Activated CD8-positive, alpha-beta T cell treated with anti-CD3 and anti-CD28 coated beads, Interleukin-2, amount 10 ng/mL, durations not matched to agents 7 days and 5 days (primary cell): ENCODE results near the gene GALNT9. TPM values are rescaled to one million over a fixed set of nuclear protein-coding genes. Genes with fewer than 3 reads are reported as not detected.
"Not testable (repeated sequence)": the region's sequence is repeated elsewhere in the genome, so short reads cannot be mapped to it uniquely, and the experiment has no call there.

Experiments
- ATAC-seq: fragments of 150-1000 bp; cut with Tn5 transposase; one replicate; pipeline ENCODE4 v1.10.0; 2021; ENCODE audit warnings: moderate library complexity
- CTCF ChIA-PET: fragments of 350-600 bp; sonication (Branson Sonifier 250); formaldehyde crosslinking; loops from one replicate; lab custom pipeline; 2021; ENCODE audit warnings: antibody characterized with exemption; lab: Charles Lee
- POLR2A ChIA-PET: fragments of 350-600 bp; sonication (Branson Sonifier 250); formaldehyde crosslinking; loops from one replicate; lab custom pipeline; 2021; ENCODE audit warnings: antibody characterized with exemption; lab: Charles Lee
- DNase-seq: peaks from one replicate; pipeline ENCODE4 v3.0.0-alpha.2; 2020
- H3K27ac Mint-ChIP-seq: one replicate; pipeline ENCODE4 v1.8.0; 2021; ENCODE audit warnings: mild to moderate bottlenecking, mixed read lengths
- H3K27me3 Mint-ChIP-seq: one replicate; pipeline ENCODE4 v1.8.0; 2021; ENCODE audit warnings: low read depth, mixed read lengths
- H3K36me3 Mint-ChIP-seq: one replicate; pipeline ENCODE4 v1.8.0; 2021; ENCODE audit warnings: low read depth, mixed read lengths
- H3K4me1 Mint-ChIP-seq: one replicate; pipeline ENCODE4 v1.8.0; 2021; ENCODE audit warnings: low read depth, mixed read lengths
- H3K4me3 Mint-ChIP-seq: one replicate; pipeline ENCODE4 v1.8.0; 2021; ENCODE audit warnings: mild to moderate bottlenecking, mixed read lengths
- H3K9me3 Mint-ChIP-seq: one replicate; pipeline ENCODE4 v1.8.0; 2022; ENCODE audit warnings: mixed read lengths; ENCODE audit not compliant: insufficient read depth
- total RNA-seq, 2 experiments: library from RNA; stranded (reverse); gene quantifications; one replicate each; pipeline ENCODE4 v1.2.3, GENCODE V29; 2021

The GALNT9 gene
- total RNA-seq, 2 experiments from 2014 or later, result not detected

DNA sequence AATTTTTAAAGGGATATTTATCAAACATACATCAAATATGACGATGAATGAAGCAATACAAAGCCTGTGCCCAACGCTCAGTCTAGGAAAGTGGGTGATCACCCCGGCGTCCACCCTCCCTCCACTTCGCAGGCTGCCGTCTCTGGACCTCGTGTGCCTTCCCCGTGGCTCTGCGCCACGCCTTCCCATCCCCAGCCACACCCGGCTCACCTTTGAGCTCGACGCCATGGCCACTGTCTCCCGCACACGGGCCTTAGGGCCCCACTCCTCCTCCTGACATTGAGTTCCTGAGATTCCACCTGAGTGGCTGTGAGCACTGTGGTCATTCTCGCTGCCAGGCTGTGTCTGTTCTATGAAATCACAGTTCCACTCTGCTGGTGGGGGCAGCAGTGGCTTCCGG is 56.7 kb downstream of the GALNT9 start:
- ChIA-PET CTCF (no interaction called here), POLR2A (interaction anchor here (0.5 kb wide), 1 partner anchor 119 kb away, joined by 3 read pairs; no protein-coding TSS in a partner anchor)
- Mint-ChIP-seq H3K4me1 (no peaks in the 10 kb centered on the region), H3K27ac (no peak overlapping the region), H3K27me3 (peaks cover 4% of the 10 kb centered on the region), H3K9me3 (no peaks in the 10 kb centered on the region), H3K4me3 (no peak overlapping the region), H3K36me3 (no peaks in the 10 kb centered on the region)
- ATAC-seq, result no peak
- DNase-seq, result no peak

DNA sequence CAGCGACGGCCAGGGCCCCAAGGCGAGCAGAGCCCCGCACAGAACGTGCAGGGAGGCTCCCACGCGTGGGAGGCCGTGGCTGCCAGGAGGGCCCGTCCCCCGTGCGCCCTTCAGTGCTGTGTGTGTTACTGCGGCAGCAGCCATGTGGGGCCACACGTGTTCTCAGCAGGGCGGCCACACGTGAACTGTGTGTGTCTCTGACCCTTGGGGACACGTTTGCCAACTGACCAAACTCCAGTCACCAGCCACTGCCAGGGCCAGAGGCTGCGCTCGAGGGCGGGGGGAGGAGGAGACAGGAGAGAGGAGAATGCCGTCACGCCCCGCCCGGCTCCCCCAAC is 57.7 kb downstream of the GALNT9 start:
- ChIA-PET POLR2A (no interaction called here), CTCF (no interaction called here)
- DNase-seq (no peak), ATAC-seq (no peak)
- peaks cover 2% of the 10 kb centered on the region for H3K27me3 Mint-ChIP-seq
- H3K27ac Mint-ChIP-seq, result no peak overlapping the region
- H3K9me3 Mint-ChIP-seq, result no peaks in the 10 kb centered on the region
- H3K4me1 Mint-ChIP-seq, result no peaks in the 10 kb centered on the region
- H3K36me3 Mint-ChIP-seq, result no peaks in the 10 kb centered on the region
- no peak overlapping the region for H3K4me3 Mint-ChIP-seq

DNA sequence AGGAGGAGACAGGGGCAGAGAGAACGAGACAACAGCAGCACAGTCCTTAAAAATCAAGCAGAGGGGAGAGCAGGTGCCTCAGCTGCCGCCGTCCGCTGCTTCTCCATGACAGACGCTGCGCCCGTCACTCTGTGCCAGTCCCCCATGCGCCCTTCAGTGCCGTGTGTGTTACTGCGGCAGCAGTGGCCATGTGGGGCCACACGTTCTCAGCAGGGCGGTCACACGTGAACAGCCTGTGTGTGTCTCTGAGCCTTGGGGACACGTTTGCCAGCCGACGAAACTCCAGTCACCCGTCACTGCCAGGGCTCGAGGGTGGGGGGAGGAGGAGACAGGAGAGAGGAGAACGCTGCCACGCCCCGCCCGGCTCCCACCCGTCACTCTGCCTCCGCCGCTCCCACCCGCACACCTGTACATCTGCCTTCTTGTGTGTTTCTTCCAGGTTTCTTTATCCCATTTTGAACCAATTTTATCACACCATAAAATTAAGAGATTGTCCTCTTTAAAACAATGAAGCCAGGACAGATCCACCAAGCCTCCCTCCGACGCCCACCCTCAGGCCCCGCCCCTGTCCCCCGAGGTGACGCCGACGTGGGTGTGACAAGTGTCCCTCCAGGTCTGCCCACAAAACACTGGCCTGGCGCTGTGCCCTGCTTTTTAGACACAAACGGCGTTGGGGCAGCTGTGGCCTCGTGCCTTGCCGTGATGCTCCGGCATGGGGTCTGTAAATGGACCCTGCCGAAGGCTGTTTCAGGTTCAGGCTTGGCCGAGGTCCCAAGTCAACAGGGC is 58.2 kb downstream of the GALNT9 start:
- ChIA-PET CTCF (no interaction called here), POLR2A (no interaction called here)
- Mint-ChIP-seq H3K36me3 (no peaks in the 10 kb centered on the region), H3K4me1 (no peaks in the 10 kb centered on the region), H3K9me3 (no peaks in the 10 kb centered on the region), H3K4me3 (no peak overlapping the region), H3K27me3 (no peaks in the 10 kb centered on the region), H3K27ac (no peak overlapping the region)
- DNase-seq (no peak), ATAC-seq (no peak)

DNA sequence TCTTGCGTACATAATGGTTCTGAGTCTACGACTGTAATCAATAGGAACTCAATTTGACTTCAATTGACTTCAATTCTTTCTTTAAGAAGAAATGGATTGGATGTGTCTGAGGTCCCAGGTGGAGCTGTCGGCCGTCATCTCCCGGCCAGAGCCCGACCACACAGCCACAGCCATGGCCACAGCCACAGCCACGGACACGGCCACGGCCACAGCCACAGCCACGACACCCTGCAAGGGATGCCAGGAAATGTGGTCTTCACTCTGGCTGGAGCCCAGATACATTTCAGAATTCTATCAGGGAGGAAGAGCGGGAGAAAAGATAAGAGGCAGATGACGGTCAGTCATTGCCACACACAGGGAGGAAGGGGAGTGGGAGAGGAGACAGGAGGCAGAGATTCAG is 58.9 kb downstream of the GALNT9 start:
- no peak for ATAC-seq
- Mint-ChIP-seq H3K36me3 (no peaks in the 10 kb centered on the region), H3K4me3 (no peak overlapping the region), H3K27ac (no peak overlapping the region), H3K9me3 (no peaks in the 10 kb centered on the region), H3K4me1 (no peaks in the 10 kb centered on the region), H3K27me3 (no peaks in the 10 kb centered on the region)
- no peak for DNase-seq
- POLR2A ChIA-PET, result no interaction called here
- CTCF ChIA-PET, result no interaction called here

DNA sequence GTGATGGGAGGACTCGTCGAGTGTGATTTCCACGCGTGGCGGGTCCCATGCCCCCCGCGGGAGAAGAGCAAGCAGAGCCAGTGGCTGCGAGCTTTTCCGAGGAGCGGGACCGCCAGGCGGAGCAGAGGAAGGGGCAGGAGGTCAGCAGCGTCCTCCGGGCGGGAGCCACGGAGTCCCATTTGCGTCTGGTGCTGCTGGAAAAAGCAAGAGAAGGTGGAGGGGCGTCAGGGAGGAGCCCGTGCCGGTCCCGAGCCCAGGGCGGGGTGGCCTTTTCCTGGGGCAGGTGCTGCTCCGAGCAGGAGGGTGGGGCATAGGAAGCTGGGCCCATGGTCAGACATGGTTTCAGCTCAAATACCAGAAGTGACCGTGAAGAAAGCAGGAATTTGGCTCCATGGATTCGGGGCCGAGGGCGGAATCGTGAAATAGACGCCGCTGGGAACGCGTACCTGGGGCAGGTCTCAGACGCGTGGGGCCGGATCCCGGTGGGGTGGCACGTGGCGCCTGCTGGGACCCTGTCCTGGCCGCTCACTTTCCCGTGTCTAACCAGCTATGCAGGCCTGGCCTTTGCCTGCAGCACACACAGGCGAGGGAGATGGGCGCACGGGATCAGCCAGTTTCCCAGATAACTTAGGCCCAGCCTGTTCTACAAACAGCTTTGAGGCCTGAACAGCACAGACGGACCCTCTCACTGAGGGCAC is 60.0 kb downstream of the GALNT9 start:
- ChIA-PET POLR2A (no interaction called here), CTCF (no interaction called here)
- H3K9me3 Mint-ChIP-seq, result no peaks in the 10 kb centered on the region
- DNase-seq (no peak), ATAC-seq (no peak)
- no peak overlapping the region for H3K27ac Mint-ChIP-seq
- H3K4me3 Mint-ChIP-seq, result no peak overlapping the region
- H3K36me3 Mint-ChIP-seq, result no peaks in the 10 kb centered on the region
- H3K4me1 Mint-ChIP-seq, result no peaks in the 10 kb centered on the region
- H3K27me3 Mint-ChIP-seq, result no peaks in the 10 kb centered on the region

DNA sequence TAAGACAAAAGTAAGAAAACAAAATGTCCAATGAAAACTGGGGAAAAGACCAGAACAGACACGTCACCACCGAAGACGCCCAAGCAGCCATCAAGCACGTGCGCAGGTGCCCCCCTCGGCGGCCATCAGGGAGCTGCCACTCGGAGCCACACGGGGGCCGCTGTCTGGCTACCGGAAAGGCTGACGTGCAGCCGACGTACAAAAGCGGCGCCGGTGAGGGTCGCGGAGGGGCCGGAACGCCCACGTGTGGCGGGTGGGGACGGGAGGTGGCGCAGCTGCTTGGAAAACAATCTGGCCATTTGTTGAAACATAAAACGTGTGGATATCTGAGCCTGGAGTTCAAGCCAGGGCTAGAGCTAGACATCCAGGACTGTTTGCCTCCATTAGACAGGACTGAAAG is 60.7 kb downstream of the GALNT9 start:
- Mint-ChIP-seq H3K27ac (no peak overlapping the region), H3K9me3 (no peaks in the 10 kb centered on the region), H3K27me3 (no peaks in the 10 kb centered on the region), H3K4me3 (no peak overlapping the region), H3K4me1 (no peaks in the 10 kb centered on the region), H3K36me3 (no peaks in the 10 kb centered on the region)
- DNase-seq, result no peak
- CTCF ChIA-PET, result no interaction called here
- POLR2A ChIA-PET, result no interaction called here
- no peak for ATAC-seq

DNA sequence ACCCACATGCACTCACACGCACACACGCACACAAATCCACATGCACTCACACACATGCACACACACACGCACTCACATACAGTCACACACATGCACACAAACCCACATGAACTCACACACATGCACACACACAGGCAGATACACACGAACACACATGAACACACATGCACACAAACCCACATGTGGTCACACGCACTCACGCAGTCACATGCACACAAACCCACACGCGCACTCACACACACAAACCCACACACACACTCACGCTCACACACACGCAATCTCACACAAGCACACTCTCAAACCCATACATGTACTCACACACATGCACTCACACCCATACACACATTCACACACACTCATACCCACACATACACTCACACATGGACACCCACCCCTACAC is 61.5 kb downstream of the GALNT9 start:
- Mint-ChIP-seq H3K36me3 (no peaks in the 10 kb centered on the region), H3K4me1 (no peaks in the 10 kb centered on the region), H3K27ac (no peak overlapping the region), H3K4me3 (no peak overlapping the region), H3K27me3 (no peaks in the 10 kb centered on the region), H3K9me3 (no peaks in the 10 kb centered on the region)
- POLR2A ChIA-PET, result no interaction called here
- ATAC-seq (no peak), DNase-seq (no peak)
- CTCF ChIA-PET, result no interaction called here

DNA sequence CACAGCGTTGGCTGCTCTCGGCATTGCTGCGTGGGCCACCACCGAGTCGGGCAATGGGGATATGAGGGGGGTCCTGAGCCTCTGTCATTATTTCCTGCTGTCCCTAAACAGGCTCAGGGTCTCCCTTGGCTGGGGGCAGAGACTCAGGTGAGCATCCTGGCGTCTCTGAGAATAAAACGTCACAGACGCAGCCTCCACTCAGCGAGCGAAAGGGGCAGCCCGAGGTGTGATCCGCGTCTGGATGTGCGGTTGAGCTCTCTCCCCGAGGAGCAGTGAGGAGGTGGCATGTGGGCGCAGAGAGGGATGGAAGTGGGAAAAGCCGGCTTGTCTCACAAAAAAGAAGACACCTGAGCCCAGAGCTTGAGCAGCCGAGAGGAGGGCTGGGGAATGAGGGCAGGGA is 62.6 kb downstream of the GALNT9 start:
- H3K4me1 Mint-ChIP-seq, result no peaks in the 10 kb centered on the region

DNA sequence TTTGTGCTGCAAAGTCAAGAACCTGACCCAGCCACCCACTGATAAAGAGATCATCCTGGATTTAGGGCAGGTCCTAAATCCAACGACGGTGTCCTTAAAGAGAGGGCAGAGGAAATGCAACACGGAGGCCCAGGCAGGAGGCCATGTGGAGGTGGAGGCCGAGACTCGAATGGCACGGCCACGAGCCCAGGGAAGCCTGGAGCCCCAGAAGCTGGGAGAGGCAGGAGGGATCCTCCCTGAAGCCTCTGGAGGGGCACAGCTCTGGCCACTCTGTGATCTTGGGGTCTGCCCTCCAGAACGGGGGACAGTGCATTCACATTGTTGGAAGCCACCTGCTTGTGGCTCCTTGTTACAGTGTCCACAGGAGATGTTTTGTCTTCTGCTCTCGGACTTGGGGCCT is 63.0 kb downstream of the GALNT9 start:
- no peaks in the 10 kb centered on the region for H3K4me1 Mint-ChIP-seq
- no peak overlapping the region for H3K4me3 Mint-ChIP-seq
- H3K27me3 Mint-ChIP-seq, result no peaks in the 10 kb centered on the region
- ChIA-PET POLR2A (no interaction called here), CTCF (no interaction called here)
- no peak overlapping the region for H3K27ac Mint-ChIP-seq
- no peak for ATAC-seq
- no peak for DNase-seq
- H3K36me3 Mint-ChIP-seq, result no peaks in the 10 kb centered on the region
- H3K9me3 Mint-ChIP-seq, result no peaks in the 10 kb centered on the region

More for the DNA sequence above, 62.6 kb downstream of the GALNT9 start:
- no peaks in the 10 kb centered on the region for H3K36me3 Mint-ChIP-seq
- H3K27me3 Mint-ChIP-seq, result no peaks in the 10 kb centered on the region
- H3K9me3 Mint-ChIP-seq, result no peaks in the 10 kb centered on the region
- POLR2A ChIA-PET, result no interaction called here
- H3K4me3 Mint-ChIP-seq, result no peak overlapping the region
- ATAC-seq (no peak), DNase-seq (no peak)
- CTCF ChIA-PET, result no interaction called here
- H3K27ac Mint-ChIP-seq, result no peak overlapping the region

DNA sequence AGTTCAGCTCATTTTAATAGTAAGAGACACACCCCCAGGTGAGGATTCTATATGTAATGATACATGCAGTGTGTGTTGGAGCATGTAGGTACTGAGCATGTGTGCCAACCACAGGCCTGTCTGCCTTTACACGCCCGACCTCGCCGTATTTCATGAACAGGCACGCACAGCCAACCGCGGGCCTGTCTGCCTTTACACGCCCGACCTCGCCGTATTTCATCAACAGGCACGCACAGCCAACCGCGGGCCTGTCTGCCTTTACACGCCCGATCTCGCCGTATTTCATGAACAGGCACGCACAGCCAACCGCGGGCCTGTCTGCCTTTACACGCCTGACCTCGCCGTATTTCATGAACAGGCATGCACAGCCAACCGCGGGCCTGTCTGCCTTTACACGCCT is 63.6 kb downstream of the GALNT9 start:
- H3K4me3 Mint-ChIP-seq, H3K27ac Mint-ChIP-seq, POLR2A ChIA-PET: not testable (repeated sequence)

DNA sequence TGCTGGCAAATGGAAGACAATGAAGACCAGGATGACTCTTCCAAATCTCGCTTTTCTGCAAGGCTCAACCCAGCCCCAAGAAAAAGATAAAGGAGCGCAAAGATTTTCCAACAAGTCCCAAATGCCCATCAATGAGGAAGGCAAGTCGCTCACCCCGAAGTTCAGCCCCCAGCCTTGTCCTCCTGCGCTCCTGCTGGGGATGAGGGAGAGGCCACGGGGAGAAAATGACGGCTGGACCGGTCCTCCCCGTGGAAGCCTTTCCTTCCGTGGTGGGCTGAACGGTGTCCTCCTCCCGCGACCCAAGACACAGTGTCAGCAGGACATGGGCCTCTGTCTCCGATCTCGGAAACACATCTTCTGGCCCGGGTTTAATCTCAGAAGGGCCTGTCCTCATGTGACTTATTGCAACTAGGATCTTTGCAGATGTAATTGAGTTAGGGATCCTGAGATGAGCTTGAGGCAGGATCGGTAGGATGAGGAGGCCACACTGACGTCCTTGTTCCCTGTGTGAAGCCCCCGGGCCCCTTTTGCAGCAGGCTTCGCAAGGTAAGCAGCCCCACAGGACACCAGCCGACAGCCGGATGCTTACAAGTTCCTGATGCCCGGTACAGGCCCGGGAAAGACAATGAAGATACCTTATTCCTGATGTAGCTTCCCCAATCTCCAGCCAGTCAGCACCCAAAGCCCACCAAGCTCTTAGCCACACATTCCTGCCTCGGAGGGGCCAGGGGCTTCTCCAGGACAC is 64.2 kb downstream of the GALNT9 start:
- Mint-ChIP-seq H3K4me3 (no peak overlapping the region), H3K4me1 (no peaks in the 10 kb centered on the region), H3K27me3 (no peaks in the 10 kb centered on the region), H3K36me3 (no peaks in the 10 kb centered on the region), H3K9me3 (no peaks in the 10 kb centered on the region), H3K27ac (no peak overlapping the region)
- CTCF ChIA-PET, result no interaction called here
- no peak for DNase-seq
- POLR2A ChIA-PET, result no interaction called here
- no peak for ATAC-seq

More for the DNA sequence above, 63.6 kb downstream of the GALNT9 start:
- H3K27me3 Mint-ChIP-seq, H3K9me3 Mint-ChIP-seq, H3K36me3 Mint-ChIP-seq, ATAC-seq, CTCF ChIA-PET, H3K4me1 Mint-ChIP-seq, DNase-seq: not testable (repeated sequence)
